H1 (cell line): ENCODE measurements around the gene TLNRD1. TPM values are rescaled to one million over a fixed set of nuclear protein-coding genes. Genes with fewer than 3 reads are reported as not detected.

Source experiments
- CHD7 ChIP-seq: fragments of 300-600 bp; sonication (generic); IDR thresholded peaks from 2 replicates; pipeline ENCODE4 v1.7.1; 2012; ENCODE audit warnings: low read length, moderate library complexity, mild to moderate bottlenecking, inconsistent platforms; ENCODE audit not compliant: insufficient replicate concordance
- JUN ChIP-seq: IDR thresholded peaks from 2 replicates; pipeline ENCODE4 v1.6.1; 2011; ENCODE audit warnings: low read depth, mild to moderate bottlenecking, improper control_type of control experiment, low read length
- MAX ChIP-seq: IDR thresholded peaks from 2 replicates; pipeline ENCODE4 v1.6.1; 2012; ENCODE audit warnings: inconsistent platforms
- POU5F1 ChIP-seq: IDR thresholded peaks from 2 replicates; pipeline ENCODE4 v1.6.1; 2011; ENCODE audit warnings: low read depth, mild to moderate bottlenecking, low read length, moderate library complexity
- RBBP5 ChIP-seq: IDR thresholded peaks from 2 replicates; pipeline ENCODE4 v1.7.1; 2012; ENCODE audit warnings: low read depth, mild to moderate bottlenecking, inconsistent platforms, low read length, moderate library complexity, borderline replicate concordance
- SP2 ChIP-seq: IDR thresholded peaks from 2 replicates; pipeline ENCODE4 v1.6.1; 2012; ENCODE audit warnings: mild to moderate bottlenecking, low read length, inconsistent platforms
- TAF7 ChIP-seq: optimal IDR thresholded peaks from 2 replicates; pipeline ENCODE3; 2011; ENCODE audit warnings: low read depth, mild to moderate bottlenecking, inconsistent platforms, low read length, moderate library complexity, borderline replicate concordance
- ZNF274 ChIP-seq: IDR thresholded peaks from 2 replicates; pipeline ENCODE4 v1.7.0; 2012; ENCODE audit warnings: low read length, borderline replicate concordance; ENCODE audit errors: extremely low read depth
- polyA plus RNA-seq, 7 experiments: library from polyadenylated mRNA; depleted of rRNA in 3 of 7; stranded (reverse) in 5 of 7; unstranded in 2 of 7; fragments of >200 nt in 5 of 7; fragments of 200-250 nt in 2 of 7; gene quantifications; 1 replicate in 5 of 7; 2 replicates in 1 of 7; 4 replicates in 1 of 7; pipeline versions ENCODE4 v1.2.1 to v1.2.3, GENCODE V29; 2011 to 2013; ENCODE audit warnings: missing spikeins in 2 of 7, mixed read lengths in 2 of 7
- total RNA-seq: library from RNA; stranded (reverse); fragmentation: NEBNext Ultra II Directional; extraction: Animal tissue kit (Norgen Biotek cat#: 25700); gene quantifications from 2 replicates; pipeline ENCODE4 v1.2.1, GENCODE V29; 2021

The TLNRD1 gene
- total and polyA plus RNA-seq, 2 of the 8 experiments (the other 6 are each of a cell fraction or from before 2014, with no cell fraction given) = 12.2 to 20.5 TPM

GRCh38 chr15:81003097-81003350, 2.3 kb downstream of the TLNRD1 start (continued):
- TF ChIP-seq CHD7 (no peak), TAF7 (no peak), MAX (no peak), SP2 (no peak), JUN (no peak), ZNF274 (no peak), POU5F1 (no peak), RBBP5 (no peak)
